Glomerular endothelial cell (primary cell): ENCODE data around the gene SRSF2. TPM values are rescaled to one million over a fixed set of nuclear protein-coding genes. Genes with fewer than 3 reads are reported as not detected.
"Not testable (repeated sequence)": the region's sequence is repeated elsewhere in the genome, so short reads cannot be mapped to it uniquely, and the experiment has no call there.

Experiments used
- DNase-seq: peaks from one replicate; pipeline ENCODE4 v3.0.0-alpha.2; 2011; ENCODE audit warnings: low read depth, low spot score; ENCODE audit errors: extremely low read depth
- total RNA-seq: library from RNA; depleted of rRNA; stranded (reverse); fragments of >200 nt; gene quantifications from 2 replicates; pipeline ENCODE4 v1.2.3, GENCODE V29; 2015

Gene SRSF2
- total RNA-seq, 1 donor from 2014 or later = 305 TPM

DNA sequence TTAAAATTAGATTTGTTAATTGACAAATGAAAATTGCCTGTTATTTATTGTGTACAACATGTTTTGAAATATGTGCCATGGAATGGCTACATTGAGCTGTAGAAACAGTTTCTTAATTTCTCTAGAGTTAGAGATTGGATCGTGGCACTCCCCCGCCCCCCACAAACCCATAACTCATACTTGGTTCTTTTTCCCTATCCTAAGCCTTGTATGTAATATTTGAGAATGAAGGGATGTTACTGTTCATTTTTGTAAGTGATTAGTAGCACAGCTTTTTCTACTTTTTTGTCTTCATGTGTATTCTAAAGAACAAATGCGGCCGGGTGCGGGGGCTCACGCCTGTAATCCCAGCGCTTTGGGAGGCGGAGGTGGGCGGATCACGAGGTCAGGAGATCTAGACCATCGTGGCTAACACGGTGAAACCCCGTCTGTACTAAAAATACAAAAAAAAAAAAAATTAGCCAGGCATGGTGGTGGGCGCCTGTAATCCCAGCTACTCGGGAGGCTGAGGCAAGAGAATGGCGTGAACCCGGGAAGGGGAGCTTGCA is 2.5 kb upstream of the SRSF2 start:
- not testable (repeated sequence) for DNase-seq

DNA sequence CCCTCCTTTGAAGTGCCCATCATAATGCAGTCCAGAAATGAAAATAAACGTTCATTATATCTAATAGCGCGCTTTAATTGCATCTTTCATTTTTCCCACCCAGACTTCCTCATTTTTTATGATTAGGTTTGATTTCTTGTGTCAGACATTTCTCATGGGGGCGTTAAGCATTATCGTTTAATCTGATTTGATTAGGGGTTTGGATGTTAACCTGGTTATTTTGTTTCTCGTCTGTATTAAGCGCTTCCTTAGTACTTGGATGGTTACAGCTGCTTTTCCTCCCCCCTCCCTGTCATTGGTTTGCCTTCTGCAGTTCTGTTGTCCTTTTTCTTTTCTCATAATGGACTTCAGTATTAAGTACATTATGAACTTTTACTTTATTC is 1.3 kb upstream of the SRSF2 start:
- no peak for DNase-seq

DNA sequence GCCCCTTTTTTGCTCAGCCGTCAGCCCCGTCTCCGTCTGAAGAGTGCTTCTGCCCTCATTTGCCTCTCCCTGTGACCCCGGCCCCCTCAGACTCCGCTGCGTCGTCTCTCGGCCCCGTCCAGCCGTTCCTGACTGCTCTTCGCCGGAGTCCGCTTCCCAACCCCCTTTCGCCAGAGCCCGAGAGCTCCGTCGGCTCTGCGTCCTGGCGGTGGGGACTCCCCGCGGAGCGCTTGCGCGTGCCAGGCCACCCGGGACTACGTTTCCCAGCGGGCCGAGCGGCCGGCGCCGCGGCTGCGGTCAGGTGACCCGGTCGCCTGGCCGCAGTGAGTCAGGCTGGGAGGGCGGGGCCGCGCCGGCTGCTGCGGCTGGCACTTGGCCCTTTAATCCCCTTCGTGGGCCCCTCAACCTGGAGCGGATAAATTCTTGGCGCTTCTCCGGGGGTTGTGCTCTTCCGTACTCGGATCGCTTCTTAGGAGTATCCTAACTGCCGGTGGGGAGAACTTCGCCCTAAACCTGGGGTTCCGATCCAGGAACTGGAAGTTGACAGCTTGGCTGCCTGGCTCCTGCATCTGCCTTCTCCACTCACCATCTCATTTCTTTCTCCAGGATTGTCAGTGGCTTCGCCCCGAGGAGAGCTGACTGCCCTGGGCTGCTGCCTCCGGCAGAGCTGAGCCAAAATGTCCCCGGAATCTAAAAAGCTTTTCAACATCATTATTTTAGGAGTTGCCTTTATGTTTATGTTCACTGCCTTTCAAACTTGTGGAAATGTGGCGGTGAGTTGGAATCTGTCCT is 741 bp upstream of the SRSF2 start, which contains the start of gene MFSD11:
Gene MFSD11 (plus strand): TSS at position 444 of the 792 bp plus-strand sequence. CDS start 234 bp downstream, at position 678.
- no peak for DNase-seq

DNA sequence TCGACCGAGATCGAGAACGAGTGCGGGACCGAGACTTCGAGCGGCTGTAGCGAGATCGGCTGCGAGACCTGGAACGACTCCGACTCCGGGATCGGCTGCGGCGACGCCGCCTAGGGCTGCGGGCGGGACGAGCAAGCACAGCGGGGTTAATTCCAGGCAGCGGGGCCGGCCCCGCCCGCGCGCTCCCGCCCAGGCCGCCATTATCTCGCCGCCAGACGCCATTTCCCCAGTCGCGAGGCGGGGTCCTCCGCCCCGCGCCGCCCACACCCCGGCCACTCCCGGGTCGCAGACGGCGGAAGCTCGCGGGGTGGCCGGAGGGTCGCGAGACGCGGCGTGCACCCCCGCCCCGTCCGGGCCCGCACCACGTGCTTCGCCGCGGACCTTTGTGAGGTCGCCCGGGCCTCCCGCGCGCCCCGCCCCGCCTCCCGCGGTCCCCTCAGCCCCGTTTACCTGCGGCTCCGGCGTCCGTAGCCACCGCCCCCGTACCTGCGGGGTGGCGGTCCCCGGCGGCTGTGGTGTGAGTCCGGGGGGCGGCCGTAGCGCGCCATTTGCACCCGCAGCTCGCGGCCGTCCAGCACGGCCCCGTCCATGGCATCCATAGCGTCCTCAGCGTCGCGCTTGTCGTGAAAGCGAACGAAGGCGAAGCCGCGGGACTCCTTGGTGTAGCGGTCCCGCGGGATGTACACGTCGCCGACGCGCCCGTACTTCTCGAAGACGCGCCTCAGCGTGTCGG is 616 bp downstream of the SRSF2 start:
- no peak for DNase-seq

DNA sequence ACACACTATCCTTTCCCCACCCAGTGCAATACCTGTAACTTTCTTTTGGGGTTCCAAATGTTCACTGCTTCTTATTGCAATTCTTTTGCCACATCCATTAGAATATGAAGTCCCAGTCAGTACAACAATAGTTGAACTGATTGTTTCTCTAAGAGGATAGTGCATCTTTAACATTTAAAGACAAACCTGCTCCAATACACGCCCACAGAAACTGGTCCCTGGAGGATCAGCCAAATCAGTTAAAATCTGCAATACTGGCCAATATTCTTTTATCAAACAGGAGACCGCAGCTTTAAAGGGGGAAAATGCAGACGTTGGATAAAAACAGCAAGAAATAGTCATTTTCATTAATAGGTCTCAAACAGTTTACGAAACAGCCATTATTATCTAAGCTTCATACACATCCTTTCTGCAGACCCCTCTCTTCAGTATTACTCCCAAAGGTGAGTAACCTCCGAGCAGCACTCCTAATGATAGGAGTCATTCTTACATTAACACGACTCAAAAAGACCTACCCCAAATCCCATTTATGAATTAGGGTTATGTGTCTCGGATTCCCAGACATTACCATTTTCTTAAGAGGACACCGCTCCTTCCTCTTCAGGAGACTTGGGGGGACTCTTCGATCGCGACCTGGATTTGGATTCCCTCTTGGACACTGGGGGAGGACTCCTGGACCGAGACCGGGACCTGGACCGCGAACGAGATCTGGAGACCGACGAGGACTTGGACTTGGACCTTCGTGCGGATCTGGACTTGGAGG is 1.4 kb downstream of the SRSF2 start:
- no peak for DNase-seq

DNA sequence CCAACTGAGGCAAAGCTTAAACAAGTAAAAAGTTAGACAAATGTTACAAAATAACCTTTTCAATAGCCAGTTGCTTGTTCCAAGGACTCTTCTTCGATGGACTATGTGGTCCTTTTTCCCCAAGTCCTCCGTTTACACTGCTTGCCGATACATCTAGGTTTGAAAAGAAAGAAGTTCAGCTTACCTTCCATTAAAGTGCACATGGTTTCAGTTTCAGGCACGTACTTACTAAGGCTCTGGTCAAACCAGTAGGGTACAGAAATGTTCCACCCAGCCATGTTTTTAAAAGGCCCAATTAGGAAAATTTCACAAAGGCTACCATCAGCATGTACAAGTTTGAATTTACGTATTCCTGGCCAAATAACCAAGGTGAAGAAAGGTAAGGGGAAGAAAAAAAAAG is 2.1 kb downstream of the SRSF2 start:
- no peak for DNase-seq

DNA sequence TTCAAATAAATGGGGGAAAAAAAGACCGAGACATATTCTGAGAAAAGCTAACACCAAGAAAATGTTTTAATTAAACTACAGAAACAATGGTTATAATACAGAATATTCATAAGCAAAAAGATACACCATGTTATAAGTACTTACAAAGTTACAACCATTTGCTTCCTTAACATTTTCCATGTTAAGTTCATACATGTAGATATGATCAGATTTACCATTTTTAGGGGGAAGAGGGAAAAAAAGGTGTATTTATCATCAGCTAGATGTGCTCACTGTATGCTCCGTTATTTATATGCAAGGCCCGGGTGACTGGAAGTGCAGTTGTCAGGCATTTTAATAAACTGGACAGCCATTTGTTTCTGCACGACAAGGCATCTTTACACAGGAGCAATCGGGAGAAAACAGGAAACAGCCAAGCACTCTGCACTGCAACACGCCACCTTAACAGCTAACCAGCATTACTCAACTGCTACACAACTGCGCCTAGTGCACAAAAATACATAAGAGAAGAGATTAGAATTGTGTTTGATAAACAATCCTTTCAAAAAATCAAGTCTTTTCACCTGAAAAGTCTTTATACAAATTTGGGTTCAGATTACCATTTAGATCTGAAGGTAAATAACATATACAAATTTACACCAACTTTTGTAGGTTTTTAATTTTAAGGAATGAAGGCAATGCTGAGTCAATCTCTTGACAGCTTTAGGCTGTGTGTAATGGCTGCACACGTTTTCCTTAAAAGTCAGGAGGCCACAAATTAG is 2.9 kb downstream of the SRSF2 start:
- no peak for DNase-seq

DNA sequence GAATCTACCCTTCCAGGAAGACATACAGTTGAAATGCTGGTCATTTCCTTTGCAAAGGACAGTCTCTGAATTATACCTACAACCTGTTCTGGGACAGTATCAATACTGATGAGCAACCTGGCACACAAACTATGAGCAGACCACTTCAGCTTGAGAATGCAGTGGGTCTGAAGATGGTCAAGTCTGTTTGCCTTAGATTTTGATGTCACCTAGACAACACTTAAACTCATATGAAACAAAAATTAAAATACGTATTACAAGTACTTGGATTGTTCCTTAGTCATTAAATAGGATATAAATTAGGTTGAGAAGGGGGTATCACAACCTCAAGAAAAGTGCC is 3.5 kb downstream of the SRSF2 start:
- no peak for DNase-seq

DNA sequence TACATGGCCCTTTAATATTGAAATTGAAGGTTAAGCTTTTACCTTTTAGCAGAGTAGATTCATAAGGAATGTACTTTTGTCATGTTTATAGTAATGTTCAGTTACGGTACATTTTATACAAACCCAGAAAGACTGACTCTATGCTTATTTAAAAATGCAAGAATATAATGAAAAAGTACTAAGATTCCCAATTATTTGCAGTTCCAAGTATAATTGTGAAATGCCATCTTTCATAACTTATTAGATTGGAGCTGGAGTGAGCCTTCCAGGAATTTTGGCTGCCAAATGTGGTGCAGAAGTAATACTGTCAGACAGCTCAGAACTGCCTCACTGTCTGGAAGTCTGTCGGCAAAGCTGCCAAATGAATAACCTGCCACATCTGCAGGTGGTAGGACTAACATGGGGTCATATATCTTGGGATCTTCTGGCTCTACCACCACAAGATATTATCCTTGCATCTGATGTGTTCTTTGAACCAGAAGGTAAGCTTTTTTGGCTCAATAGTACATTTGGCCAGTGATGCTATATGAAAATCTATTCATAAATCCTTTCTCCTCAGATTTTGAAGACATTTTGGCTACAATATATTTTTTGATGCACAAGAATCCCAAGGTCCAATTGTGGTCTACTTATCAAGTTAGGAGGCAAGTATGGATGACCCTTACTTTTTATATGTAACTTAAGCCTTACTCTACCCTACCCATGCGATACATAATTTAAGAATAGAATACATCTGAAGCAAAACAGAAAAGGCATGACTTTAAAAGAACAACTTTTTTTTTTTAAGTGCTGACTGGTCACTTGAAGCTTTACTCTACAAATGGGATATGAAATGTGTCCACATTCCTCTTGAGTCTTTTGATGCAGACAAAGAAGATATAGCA is 4.2 kb downstream of the SRSF2 start:
- DNase-seq = no peak

DNA sequence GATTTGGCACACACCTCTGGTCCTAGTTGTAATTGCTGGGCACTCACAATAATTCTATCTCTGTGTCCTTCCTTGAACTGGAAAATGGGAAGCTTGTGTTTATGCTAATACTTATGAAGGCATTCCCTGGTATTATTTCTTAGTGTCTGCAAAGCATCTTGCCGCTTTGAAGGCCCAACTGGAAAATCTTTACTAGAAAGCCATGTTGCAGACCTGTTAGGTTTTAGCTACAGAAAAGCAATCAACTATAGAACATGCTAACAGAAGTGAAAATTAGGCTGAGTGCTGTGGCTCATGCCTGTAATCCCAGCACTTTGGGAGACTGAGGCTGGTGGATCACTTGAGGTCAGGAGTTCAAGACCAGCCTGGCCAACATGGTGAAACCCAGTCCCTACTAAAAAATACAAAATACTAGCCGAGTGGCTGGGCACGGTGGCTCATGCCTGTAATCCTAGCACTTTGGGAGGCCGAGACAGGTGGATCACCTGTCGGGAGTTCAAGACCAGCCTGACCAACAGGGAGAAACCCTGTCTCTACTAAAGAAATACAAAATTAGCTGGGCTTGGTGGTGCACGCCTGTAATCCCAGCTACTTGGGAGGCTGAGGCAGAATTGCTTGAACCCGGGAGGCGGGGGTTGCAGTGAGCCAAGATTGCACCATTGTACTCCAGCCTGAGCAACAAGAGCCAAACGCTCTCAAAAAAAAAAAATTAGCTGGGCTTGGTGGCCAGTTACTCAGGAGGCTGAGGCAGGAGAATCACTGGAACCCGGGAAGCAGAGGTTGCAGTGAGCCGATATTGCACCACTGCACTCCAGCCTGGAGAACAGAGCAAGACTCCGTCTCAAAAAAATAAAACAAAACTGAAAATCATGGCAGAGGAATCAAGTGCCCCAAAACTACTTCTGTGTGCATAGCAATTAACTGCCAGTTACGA is 5.1 kb downstream of the SRSF2 start:
- not testable (repeated sequence) for DNase-seq

DNA sequence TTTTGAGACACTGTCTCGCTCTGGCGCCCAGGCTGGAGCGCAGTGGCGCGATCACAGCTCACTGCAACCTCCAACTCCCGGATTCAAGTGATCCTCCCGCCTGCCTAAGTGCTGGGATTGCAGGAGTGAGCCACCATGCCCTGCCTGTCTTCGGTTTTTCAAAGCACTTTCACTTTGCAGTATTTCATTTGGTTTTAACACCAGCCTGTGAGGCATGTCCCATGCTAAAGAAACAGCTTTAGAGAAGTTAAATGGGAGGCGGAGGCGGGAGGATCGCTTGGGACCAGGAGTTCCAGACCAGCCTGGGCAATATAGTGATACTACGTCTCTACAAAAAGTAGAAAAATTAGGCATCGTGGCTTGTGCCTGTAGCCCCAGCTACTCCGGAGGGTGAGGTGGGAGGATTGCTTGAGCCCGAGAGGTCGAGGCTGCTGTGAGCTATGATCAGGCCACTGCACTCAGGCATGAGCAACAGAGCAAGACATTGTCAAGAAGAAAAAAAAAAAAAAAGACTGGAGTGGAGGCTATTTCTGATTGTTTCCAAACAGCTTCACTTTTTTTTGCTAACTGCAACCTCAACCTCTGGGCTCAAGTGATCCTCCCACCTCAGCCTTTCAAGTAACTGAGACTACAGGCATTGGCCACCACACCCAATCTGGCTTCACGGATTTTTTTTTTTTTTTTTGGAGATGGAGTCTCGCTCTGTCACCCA is 9.2 kb downstream of the SRSF2 start:
- no peak for DNase-seq

DNA sequence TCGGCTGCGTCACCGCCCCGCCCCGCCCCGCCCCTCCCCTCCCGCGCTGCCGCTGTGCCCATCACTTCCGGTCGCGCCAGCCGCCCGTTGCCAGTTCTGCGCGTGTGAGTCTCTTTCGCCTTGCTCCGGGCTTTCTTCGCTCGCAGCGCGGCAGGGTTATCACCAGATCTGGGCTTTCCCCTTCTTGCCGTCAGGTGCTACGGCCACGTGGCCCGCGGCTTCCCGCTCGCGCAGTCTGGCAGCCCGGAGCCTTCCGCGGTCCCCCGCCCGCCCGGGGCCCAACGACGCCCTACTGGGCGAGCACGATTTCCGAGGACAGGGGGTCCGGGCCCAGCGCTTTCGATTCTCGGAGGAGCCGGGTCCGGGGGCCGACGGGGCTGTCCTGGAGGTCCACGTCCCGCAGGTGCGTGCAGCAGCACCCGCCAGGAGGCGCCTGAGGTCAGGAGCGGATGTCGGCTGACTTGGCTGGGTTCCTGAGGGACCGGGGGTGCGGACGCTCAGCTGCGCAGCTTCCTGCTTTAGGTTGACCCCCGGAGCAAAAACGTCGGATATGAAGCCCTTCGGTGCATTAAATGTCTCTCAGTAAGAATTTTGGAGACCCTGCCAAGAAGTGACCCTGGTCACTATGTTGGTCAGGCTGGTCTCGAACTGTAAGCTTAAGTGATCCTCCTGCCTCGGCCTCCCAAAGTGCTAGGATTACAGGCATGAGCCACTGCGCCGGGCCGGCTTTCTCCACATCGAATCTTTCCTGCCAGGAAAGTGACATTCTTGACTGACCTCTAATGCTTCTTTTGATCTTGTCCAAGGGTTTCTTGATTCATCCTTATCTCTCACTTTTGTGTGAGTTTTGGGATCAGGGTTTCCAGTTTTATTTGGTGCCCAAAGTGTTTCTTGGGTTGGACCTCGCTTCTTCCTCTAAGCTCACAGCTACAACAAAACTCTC is 10.1 kb downstream of the SRSF2 start, which contains the start of gene METTL23:
Gene METTL23 (plus strand): TSS at position 64 of the 943 bp plus-strand sequence. CDS start 2,872 bp downstream, outside the sequence.
- DNase-seq = no peak

DNA sequence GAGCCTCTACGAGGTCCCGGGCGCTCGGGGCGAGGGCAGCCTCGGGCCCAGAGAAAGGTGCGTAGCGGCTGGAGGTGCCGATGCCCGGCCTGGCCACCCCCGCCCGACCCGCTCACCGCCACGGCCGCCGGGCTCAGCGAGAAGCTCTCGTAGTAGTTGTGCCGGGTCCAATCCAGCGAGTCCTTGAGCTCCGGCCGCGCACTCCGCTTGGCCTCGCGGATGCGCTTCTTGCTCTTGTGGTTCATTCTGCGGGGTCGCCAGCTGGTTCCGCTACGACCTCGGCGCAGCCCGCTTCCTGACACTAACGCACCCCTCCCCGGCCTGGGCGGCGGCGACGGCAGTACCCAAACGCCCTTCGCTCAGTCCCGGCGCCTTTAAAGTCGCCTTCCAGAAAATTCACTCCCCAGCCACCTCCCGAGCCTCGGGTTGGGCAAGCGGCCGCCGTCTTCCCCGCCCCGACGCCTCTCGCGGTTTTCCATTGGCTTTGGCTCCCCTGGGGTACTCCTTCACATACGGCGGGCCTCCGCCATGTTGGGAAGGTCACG is 10.8 kb downstream of the SRSF2 start, which contains the start of gene JMJD6:
Gene JMJD6 (minus strand): TSS at position 376 of the 545 bp plus-strand sequence. CDS start 131 bp downstream, at position 245.
- DNase-seq = no peak

DNA sequence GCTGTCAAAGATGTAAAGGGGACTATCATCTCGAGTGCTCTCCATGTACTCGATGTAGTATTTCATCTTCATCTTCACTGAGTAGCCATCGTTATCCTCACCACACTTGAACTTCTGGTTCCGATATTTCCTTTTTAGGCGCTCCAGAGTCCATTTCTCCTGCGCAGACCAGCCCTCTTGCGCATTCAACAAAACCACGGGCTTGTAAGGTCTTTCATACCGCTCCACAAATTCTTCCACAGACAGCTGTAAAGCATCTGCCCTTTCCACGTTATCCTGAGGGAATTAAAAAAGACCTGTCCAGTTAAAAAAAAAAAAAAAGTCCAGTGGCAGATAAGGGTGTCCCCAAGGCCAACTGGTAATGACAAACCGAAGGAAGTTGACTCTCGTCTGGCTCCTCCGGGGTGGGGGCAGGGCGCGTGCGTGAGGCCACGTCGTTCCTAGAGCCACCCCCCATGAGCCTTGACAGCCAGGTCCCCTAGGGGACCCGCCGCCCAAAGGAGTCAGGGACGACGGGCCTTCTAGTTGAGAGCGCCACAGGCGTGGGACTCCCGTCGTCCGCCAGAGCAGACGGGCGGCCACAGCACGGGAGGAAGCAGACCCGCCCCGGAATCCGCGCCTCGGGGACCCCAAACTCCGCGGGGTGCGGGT is 11.4 kb downstream of the SRSF2 start:
- DNase-seq = no peak

DNA sequence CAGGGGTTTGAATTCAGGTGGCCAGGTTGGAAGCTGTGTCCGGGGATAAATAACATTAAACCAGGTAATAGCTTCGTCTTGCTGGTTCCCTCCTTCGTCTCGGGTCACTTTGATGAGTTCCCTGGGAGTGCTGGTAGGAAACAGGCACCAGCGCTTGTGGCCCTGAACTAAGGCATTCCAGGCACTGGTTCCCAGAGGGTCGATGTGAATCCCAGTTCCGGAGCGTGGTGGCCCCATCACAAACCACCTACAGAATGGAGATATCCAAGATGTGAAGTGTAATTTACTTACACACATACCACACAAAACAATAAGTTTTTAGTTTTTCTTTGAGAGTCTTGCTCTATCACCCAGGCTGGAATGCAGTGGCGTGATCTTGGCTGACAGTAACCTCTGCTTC is 13.3 kb downstream of the SRSF2 start:
- no peak for DNase-seq

DNA sequence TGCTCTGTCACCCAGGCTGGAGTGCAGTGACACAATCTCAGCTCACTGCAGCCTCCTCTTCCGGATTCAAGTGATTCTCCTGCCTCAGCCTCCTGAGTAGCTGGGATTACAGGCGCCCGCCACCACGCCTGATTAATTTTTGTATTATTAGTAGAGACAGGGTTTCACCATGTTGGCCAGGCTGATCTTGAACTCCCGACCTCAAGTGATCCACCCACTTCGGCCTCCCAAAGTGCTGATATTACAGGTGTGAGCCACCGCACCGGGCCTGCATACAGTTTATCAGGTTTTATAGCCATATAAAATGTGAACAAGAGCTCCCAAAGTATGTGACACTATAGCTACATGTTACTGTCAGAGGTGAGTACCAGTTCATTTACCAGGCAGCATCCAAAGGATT is 14.2 kb downstream of the SRSF2 start:
- not testable (repeated sequence) for DNase-seq
